Fibroblast of mammary gland (primary cell): Measurements from ENCODE around the gene CDH3.

Source experiments
- DNase-seq: peaks from one replicate; pipeline ENCODE4 v3.0.0-alpha.2; 2010; ENCODE audit warnings: low read depth
- H3K4me3 ChIP-seq: 2 replicates; pipeline ENCODE4 v1.5.1; 2011; ENCODE audit warnings: low read depth, mild to moderate bottlenecking, low read length, moderate library complexity; ENCODE audit not compliant: control insufficient read depth
- TF ChIP-seq, protein P1 (sequence below): conservative IDR thresholded peaks from 2 replicates; pipeline ENCODE4 v1.5.1; 2011; ENCODE audit warnings: low read depth, low read length, inconsistent platforms; ENCODE audit not compliant: control insufficient read depth, insufficient read depth

Gene CDH3

DNA sequence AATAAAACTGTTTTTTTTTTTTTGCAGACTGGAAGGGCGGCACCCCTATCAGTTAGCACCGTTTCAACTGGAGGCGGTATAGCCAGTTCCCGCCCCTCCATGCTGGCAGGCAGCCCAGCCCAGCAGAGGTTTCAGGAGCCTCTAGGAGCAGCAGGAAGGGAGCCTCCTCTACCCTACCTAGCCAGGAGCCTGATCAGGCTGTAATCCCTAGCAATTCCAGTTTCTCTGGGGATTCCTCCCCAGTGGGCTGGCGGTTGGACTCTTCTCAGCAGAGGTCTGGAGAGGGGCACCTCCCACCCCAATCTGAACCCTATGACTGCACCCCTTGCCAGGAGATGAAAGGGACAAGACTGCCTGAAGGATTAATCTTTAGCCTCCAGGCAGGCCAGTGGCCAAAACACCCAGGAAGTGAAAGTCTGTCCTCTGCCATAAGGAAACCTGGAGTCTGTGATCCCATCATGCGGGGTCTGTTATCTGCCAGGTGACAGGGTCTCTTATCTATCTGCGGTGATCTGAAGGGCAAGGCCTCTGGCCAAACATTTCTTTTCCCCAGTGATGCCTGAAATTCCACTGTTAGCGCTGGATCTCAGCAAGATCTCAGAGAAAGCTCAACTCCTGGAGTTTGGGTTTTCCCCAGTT lies 87.1 kb downstream of the CDH3 start:
- no peak for DNase-seq
- no peak overlapping the region for H3K4me3 ChIP-seq
- TF ChIP-seq, protein P1, sequence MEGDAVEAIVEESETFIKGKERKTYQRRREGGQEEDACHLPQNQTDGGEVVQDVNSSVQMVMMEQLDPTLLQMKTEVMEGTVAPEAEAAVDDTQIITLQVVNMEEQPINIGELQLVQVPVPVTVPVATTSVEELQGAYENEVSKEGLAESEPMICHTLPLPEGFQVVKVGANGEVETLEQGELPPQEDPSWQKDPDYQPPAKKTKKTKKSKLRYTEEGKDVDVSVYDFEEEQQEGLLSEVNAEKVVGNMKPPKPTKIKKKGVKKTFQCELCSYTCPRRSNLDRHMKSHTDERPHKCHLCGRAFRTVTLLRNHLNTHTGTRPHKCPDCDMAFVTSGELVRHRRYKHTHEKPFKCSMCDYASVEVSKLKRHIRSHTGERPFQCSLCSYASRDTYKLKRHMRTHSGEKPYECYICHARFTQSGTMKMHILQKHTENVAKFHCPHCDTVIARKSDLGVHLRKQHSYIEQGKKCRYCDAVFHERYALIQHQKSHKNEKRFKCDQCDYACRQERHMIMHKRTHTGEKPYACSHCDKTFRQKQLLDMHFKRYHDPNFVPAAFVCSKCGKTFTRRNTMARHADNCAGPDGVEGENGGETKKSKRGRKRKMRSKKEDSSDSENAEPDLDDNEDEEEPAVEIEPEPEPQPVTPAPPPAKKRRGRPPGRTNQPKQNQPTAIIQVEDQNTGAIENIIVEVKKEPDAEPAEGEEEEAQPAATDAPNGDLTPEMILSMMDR: no peak

DNA sequence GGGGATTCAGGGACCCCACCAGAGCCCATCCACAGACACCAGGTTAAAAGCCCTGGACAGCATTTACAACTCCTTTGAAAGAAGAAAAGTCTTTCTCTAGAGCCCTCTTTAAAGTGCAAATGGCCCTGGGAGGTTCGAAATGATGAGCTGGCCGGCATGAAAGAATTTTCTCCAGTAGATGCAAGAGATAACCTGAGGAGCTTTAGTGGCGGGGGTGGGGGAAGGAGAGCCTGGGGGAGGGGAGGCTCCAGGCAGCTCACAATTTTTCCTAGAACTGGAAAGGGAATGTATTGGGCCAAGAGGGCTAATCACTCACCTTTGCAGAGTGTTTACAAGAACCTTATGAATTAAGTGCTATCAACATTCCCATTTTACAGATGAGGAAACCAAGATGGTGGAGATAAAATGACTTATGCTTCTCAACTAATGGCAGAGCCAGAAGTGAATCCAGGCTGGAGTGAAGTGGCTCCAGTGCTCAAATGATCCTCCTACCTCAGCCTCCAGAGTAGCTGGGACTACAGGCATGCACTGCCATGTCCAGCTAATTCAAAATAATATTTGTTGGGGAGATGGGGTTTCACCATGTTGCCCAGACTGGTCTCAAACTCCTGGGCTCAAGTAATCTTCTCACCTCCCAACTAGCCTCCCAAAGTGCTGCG lies 87.8 kb downstream of the CDH3 start:
- no peak overlapping the region for H3K4me3 ChIP-seq
- DNase-seq: no peak
- TF ChIP-seq, protein P1: no peak

DNA sequence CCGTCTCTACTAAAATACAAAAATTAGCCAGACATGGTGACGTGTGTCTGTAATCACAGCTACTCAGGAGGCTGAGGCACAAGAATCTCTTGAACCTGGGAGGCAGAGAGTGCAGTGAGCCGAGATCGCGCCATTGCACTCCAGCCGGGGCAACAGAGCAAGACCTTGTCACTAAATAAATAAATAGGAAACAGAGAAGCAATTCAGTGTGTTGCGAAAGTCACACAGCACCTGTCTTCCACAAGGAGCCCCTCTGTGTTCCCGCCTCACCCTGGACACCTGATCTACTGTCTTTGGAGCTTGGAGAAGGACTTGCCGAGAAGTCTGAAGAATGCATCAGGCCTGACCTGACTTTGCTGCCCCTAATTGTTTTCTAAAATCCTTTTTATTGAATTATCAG lies 88.5 kb downstream of the CDH3 start:
- no peak for DNase-seq
- TF ChIP-seq, protein P1: no peak
- H3K4me3 ChIP-seq: no peak overlapping the region

DNA sequence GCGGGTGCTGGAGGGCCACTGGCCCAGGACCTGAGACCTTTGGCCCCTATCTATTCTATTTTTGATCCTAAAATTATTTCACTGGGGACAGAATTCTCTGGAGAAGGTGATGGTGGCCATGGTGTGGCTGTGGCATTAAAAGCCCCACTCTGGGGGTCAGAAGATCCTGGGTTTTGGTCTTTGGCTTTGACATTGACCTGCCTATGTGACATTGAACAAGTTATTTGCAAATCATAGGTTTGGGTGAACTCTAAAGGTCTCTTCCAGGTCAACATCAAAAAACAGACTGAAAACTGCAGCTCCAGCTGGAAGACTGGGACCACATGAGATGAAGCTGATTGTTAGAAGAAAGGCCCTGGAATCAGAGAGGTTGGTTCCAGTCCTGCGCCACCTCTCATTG lies 89.7 kb downstream of the CDH3 start:
- no peak overlapping the region for H3K4me3 ChIP-seq
- DNase-seq: no peak
- TF ChIP-seq, protein P1: no peak

DNA sequence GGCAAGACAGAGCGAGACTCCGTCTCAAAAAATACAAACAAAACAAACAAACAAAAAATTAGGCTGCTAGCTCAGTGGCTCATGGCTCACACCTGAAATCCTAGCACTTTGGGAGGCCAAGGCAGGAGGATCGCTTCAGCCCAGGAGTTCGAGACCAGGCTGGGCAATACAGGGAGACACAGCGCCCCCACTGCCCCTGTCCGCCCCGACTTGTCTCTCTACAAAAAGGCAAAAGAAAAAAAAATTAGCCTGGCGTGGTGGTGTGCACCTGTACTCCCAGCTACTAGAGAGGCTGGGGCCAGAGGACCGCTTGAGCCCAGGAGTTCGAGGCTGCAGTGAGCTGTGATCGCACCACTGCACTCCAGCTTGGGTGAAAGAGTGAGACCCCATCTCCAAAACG lies 91.5 kb downstream of the CDH3 start:
- H3K4me3 ChIP-seq: no peak overlapping the region
- no peak for DNase-seq
- TF ChIP-seq, protein P1: no peak

DNA sequence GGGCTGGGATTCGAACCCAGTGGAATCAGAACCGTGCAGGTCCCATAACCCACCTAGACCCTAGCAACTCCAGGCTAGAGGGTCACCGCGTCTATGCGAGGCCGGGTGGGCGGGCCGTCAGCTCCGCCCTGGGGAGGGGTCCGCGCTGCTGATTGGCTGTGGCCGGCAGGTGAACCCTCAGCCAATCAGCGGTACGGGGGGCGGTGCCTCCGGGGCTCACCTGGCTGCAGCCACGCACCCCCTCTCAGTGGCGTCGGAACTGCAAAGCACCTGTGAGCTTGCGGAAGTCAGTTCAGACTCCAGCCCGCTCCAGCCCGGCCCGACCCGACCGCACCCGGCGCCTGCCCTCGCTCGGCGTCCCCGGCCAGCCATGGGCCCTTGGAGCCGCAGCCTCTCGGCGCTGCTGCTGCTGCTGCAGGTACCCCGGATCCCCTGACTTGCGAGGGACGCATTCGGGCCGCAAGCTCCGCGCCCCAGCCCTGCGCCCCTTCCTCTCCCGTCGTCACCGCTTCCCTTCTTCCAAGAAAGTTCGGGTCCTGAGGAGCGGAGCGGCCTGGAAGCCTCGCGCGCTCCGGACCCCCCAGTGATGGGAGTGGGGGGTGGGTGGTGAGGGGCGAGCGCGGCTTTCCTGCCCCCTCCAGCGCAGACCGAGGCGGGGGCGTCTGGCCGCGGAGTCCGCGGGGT lies 92.1 kb downstream of the CDH3 start, which contains the start of gene CDH1:
Gene CDH1 (plus strand): TSS at position 247 of the 684 bp plus-strand sequence. CDS start 124 bp downstream, at position 371.
- no peak for DNase-seq
- H3K4me3 ChIP-seq: no peak within 1 kb of the TSS
- TF ChIP-seq, protein P1: no peak
